Panc1 (cell line): ENCODE results near the gene PGBD1. TPM values are rescaled to one million over a fixed set of nuclear protein-coding genes. Genes with fewer than 3 reads are reported as not detected.

Experiments
- ATAC-seq: fragments of 200-7000 bp; cut with Tn5 transposase; 2 replicates; pipeline ENCODE4 v1.9.1; 2020; ENCODE audit warnings: mild to moderate bottlenecking, moderate library complexity
- BruUV-seq: library from RNA; stranded (reverse); fragments of 400-500 nt; replicated peaks from 2 replicates; lab custom pipeline; 2021; lab: Mats Ljungman, UMichigan
- CTCF ChIA-PET: fragments of 300-600 bp; sonication (Branson Sonifier 250); formaldehyde crosslinking; loops from one replicate; lab custom pipeline; 2022; ENCODE audit warnings: antibody characterized with exemption; lab: Charles Lee
- POLR2A ChIA-PET: fragments of 300-600 bp; sonication (Branson Sonifier 250); formaldehyde crosslinking; loops from one replicate; lab custom pipeline; 2022; ENCODE audit warnings: antibody characterized with exemption; lab: Charles Lee
- DNase-seq: peaks from one replicate; pipeline ENCODE4 v3.0.0-alpha.2; 2010; ENCODE audit warnings: low read depth, low spot score
- H3K27ac ChIP-seq: 2 replicates; pipeline ENCODE4 v1.5.1; 2011; ENCODE audit warnings: mild to moderate bottlenecking, low read length, inconsistent platforms
- H3K27me3 ChIP-seq: fragments of 200-500 bp; sonication (Bioruptor generic); 2 replicates; pipeline ENCODE4 v1.6.0; 2014; ENCODE audit warnings: low read length, inconsistent platforms; ENCODE audit not compliant: control insufficient read depth, insufficient read depth
- H3K36me3 ChIP-seq: fragments of 200-500 bp; sonication (Bioruptor generic); 2 replicates; pipeline ENCODE4 v1.5.1; 2014; ENCODE audit warnings: inconsistent platforms, mild to moderate bottlenecking, low read length, moderate library complexity; ENCODE audit not compliant: control insufficient read depth, insufficient read depth
- H3K4me1 ChIP-seq: 2 replicates; pipeline ENCODE4 v1.5.1; 2011; ENCODE audit warnings: inconsistent platforms, mild to moderate bottlenecking, low read length, moderate library complexity; ENCODE audit not compliant: control insufficient read depth, insufficient read depth
- H3K4me3 ChIP-seq, 2 experiments: 2 replicates each; pipeline ENCODE4 v1.5.1; 2011 to 2012; ENCODE audit warnings: low read depth in 2 of 2, low read length in 2 of 2, mild to moderate bottlenecking in 2 of 2, inconsistent platforms in 1 of 2, moderate library complexity in 1 of 2
- H3K9me3 ChIP-seq: fragments of 200-500 bp; sonication (Bioruptor generic); 2 replicates; pipeline ENCODE4 v1.5.1; 2014; ENCODE audit warnings: low read depth, mild to moderate bottlenecking, inconsistent platforms, low read length, moderate library complexity; ENCODE audit not compliant: control insufficient read depth, insufficient read depth
- CTCF ChIP-seq: fragments of 450-650 bp; IDR thresholded peaks from 2 replicates; pipeline ENCODE4 v1.5.1; 2017; ENCODE audit warnings: mild to moderate bottlenecking
- POLR2AphosphoS5 ChIP-seq: IDR thresholded peaks from 2 replicates; pipeline ENCODE4 v1.6.1; 2012; ENCODE audit warnings: mild to moderate bottlenecking, low read depth, low read length, moderate library complexity
- REST ChIP-seq, 2 experiments: IDR thresholded peaks; 2 replicates each; pipeline ENCODE4 v1.6.1; 2011 to 2012; ENCODE audit warnings: low read depth in 2 of 2, control low read depth in 1 of 2, low read length in 1 of 2, mild to moderate bottlenecking in 1 of 2, moderate library complexity in 1 of 2; ENCODE audit not compliant: insufficient read depth in 1 of 2
- SIN3A ChIP-seq: IDR thresholded peaks from 2 replicates; pipeline ENCODE4 v1.6.1; 2012; ENCODE audit warnings: low read depth, mild to moderate bottlenecking, low read length, moderate library complexity, borderline replicate concordance; ENCODE audit not compliant: insufficient read depth
- TCF7L2 ChIP-seq: IDR thresholded peaks from 2 replicates; pipeline ENCODE4 v1.6.1; 2011; ENCODE audit warnings: mild to moderate bottlenecking, low read depth, low read length, inconsistent platforms
- in situ Hi-C: cut with HindIII; loops from 2 replicates; pipeline ENCODE4 v1.10.0; 2016; ENCODE audit warnings: low sequenced_read_pairs, low pct_unique_long_range_greater_than_20kb
- intact Hi-C: fragments of 100-400 bp; cut with micrococcal nuclease; formaldehyde crosslinking; loops from one replicate; pipeline ENCODE4 v1.10.0; 2022; ENCODE audit not compliant: unreplicated experiment
- total RNA-seq: library from RNA; stranded (reverse); gene quantifications from one replicate; pipeline ENCODE4 v1.2.1, GENCODE V29; 2021; ENCODE audit not compliant: unreplicated experiment

The PGBD1 gene
- total RNA-seq, 1 experiment from 2014 or later = 7.6 TPM

GRCh38 chr6:28323813-28324424, 42.5 kb downstream of the PGBD1 start:
- Histone ChIP-seq H3K9me3 (peaks cover 35% of the 10 kb centered on the region), H3K27me3 (no peaks in the 10 kb centered on the region), H3K4me1 (no peaks in the 10 kb centered on the region; the same call in 1 of the 2 replicates), H3K36me3 (no peaks in the 10 kb centered on the region; the same call in 1 of the 2 replicates), H3K4me3 (no peak overlapping the region), H3K27ac (no peak overlapping the region)
- intact Hi-C loops = no loop called here
- DNase-seq (no peak), ATAC-seq (no peak)
- POLR2A ChIA-PET = interaction anchor here (0.9 kb wide), 1 partner anchor 14 kb away, joined by 3 read pairs; no protein-coding TSS in a partner anchor
- in situ Hi-C loops = no loop called here
- BruUV-seq = no TSS peak
- CTCF ChIA-PET = no interaction called here
- TF ChIP-seq TCF7L2 = no peak
- TF ChIP-seq POLR2AphosphoS5 = no peak
- TF ChIP-seq SIN3A = no peak
- no peak for TF ChIP-seq CTCF
- TF ChIP-seq REST (IDR thresholded peaks at IDR 0.05; ENCODE audit: insufficient read depth in 1 of 2, low read depth in 2 of 2, low read length in 1 of 2) = no peak

DNA sequence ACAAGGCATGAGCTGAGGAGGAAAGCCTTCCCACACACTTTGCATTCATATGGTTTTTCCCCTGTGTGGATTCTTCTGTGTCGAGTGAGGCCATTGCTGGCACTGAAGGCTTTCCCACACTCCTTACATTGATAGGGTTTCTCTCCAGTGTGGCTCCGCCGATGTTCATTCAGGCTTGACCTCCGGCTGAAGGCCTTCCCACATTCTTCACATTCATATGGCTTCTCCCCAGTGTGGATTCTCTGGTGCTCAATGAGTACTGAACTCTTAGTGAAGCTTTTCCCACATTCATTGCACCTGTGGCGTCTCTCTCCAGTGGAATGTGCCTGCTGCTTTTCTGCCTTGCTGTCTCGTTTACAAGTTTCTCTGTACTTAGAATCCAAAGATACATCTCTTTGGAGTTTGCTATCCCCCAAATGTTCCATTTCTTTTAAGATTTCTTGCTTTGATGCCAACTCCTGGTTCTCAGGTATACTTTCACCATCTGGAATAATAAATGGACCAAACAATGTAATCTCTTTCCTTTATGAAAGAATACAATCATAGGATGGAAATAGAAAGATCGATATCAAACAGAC, 45.1 kb downstream of the PGBD1 start:
- DNase-seq (no peak), ATAC-seq (no peak)
- CTCF ChIA-PET = no interaction called here
- Histone ChIP-seq H3K36me3 (no peaks in the 10 kb centered on the region; the same call in 1 of the 2 replicates), H3K27me3 (no peaks in the 10 kb centered on the region), H3K27ac (no peak overlapping the region), H3K9me3 (peaks cover 37% of the 10 kb centered on the region), H3K4me1 (no peaks in the 10 kb centered on the region), H3K4me3 (no peak overlapping the region)
- intact Hi-C loops (no loop called here), in situ Hi-C loops (no loop called here)
- POLR2A ChIA-PET = no interaction called here
- BruUV-seq = no TSS peak
- TF ChIP-seq CTCF (no peak), POLR2AphosphoS5 (no peak), REST (IDR thresholded peaks at IDR 0.05; ENCODE audit: insufficient read depth in 1 of 2, low read depth in 2 of 2, low read length in 1 of 2) (no peak), TCF7L2 (no peak), SIN3A (no peak)
